GM12801 (cell line): ENCODE results near the gene AGFG2.
A peak's percentile ranks its signal among the peaks of the same experiment; 100 is the strongest.

Experiments
- CTCF ChIP-seq: IDR thresholded peaks from one replicate; pipeline ENCODE4 v1.5.1; 2011; ENCODE audit warnings: control low read depth; ENCODE audit not compliant: insufficient read length; ENCODE audit errors: extremely low read depth

AGFG2 gene

DNA sequence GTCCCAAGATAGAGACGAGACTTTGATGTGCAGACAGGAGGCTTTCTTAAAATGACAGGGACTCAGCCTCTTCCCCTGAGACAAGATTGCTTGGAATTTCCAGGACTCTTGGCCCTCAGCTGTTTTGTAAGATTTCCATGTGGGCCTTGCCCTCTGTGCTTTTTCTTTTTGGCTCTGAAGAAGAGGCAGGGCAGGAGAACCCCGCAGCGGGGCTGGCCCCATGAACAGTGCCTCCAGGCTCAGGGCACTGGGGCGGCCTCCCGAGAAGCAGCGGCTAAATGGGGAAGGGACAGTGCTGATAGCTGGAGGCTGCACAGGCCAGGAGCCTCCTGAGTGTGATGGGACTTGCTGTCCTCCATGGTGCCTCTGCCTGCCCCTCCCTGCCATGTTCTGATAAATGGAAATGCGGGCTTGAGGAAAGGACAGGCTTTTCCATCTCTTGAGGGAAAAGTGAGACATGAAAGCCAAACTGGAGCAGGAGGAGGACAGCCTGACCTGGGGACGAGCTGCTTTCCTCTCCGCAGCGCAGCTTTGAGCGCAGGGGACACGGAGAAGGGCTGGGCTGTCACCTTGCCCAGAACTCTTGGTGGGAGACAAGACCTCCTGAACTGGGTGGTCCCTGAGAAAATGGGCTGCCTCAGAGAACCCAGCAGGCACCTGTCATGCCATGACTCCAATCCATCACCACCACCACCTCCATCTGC is 22.6 kb downstream of the AGFG2 start:
- no peak for TF ChIP-seq CTCF

- TF ChIP-seq CTCF, result no peak
These were observed 23.4 kb downstream of the AGFG2 start for GRCh38 chr7:100562195-100563099.

DNA sequence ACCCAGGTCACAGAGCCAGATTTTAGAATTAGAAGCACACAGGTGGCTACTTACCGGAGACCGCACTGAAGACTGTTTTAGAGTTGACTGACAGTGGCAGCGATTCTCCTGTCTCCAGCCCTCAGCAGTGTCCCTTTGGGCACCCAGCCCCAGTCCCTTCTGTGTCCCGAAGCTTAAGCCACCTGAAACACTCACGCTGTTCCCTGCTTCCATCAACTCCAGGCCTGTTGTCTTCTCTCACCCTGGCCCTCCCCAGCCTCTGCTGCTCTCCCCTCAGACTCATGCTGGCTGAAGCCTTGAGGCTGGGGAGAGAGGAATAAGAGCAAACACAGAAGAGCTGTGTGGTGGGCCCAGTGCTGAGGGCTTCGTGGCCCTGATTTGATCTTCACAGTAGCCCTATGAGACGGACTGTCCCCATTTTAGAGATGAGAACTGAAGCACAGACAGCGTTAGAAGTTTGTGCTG is 24.1 kb downstream of the AGFG2 start:
- no peak for TF ChIP-seq CTCF

GRCh38 chr7:100563809-100564400 is 24.9 kb downstream of the AGFG2 start:
- peak; percentile 92 for TF ChIP-seq CTCF

GRCh38 chr7:100565133-100565571 is 26.1 kb downstream of the AGFG2 start:
- no peak for TF ChIP-seq CTCF

- TF ChIP-seq CTCF, result no peak
These were observed 27.1 kb downstream of the AGFG2 start for GRCh38 chr7:100566018-100566531.

DNA sequence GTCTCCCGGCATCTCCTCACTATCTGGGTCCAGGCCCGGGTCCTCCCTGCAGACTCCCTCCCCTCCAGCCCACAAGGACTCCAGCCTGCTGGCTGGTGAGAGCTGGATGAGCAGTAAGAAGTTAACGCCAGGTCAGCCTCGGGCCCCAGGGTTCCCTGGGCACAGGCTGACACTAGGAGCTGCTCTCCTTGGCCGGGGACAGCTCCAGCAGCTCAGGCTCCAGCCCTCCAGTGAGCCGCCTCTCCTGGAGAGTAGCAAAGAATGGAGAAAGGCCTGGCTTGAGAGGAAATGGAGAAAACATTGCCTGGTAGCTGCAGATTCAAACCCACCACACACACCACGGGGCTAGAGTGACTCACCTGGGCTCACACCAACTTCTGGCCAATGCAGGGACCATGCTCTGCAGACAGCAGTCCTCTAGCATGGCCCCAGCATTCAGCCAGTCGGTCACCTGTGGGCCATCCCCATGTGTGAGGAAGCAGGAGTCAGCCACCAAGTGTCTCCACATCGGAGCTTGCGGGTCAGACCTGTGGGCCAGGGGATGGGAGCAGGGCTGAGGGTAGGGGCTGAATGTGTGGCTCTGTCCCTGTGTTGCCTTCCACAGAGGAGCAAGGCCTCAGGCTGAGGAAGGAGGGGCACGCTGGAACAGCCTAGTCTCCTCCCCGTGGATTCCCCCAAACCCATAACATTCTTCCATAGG is 28.2 kb downstream of the AGFG2 start:
- no peak for TF ChIP-seq CTCF
